ENCODE data around the gene SEC14L6.
A peak's percentile ranks its signal among the peaks of the same experiment; 100 is the strongest.

SEC14L6 gene

GRCh38 chr22:30486661-30487115 is 59.9 kb downstream of the SEC14L6 start (continued):
- TF ChIP-seq CSRNP3 (CRISPR knock-in tag; IDR thresholded peaks at IDR 0.05), result no peak
- TF ChIP-seq BACH2 (CRISPR knock-in tag; IDR thresholded peaks at IDR 0.05; ENCODE audit: borderline replicate concordance), result no peak
- TF ChIP-seq ARNTL (CRISPR knock-in tag; IDR thresholded peaks at IDR 0.05; ENCODE audit: borderline replicate concordance, low read depth), result no peak
- TF ChIP-seq PATZ1 (CRISPR knock-in tag; IDR thresholded peaks at IDR 0.05; ENCODE audit: borderline replicate concordance), result no peak
- no peak for TF ChIP-seq RARB (CRISPR knock-in tag; IDR thresholded peaks at IDR 0.05)

GRCh38 chr22:30486118-30486517 is 60.4 kb downstream of the SEC14L6 start:
- ATAC-seq, result no peak
- no peak for TF ChIP-seq CSDC2 (CRISPR knock-in tag; IDR thresholded peaks at IDR 0.05)
- TF ChIP-seq ESRRG (CRISPR knock-in tag; IDR thresholded peaks at IDR 0.05), result no peak
- TF ChIP-seq PATZ1 (CRISPR knock-in tag; IDR thresholded peaks at IDR 0.05; ENCODE audit: borderline replicate concordance), result no peak
- no peak for TF ChIP-seq TCF4 (CRISPR knock-in tag; IDR thresholded peaks at IDR 0.05; ENCODE audit: borderline replicate concordance)
- TF ChIP-seq ZNF70 (CRISPR knock-in tag; IDR thresholded peaks at IDR 0.05), result no peak
- no peak for TF ChIP-seq CREB5 (CRISPR knock-in tag; IDR thresholded peaks at IDR 0.05; ENCODE audit: low read depth)

- TF ChIP-seq TCF4 (CRISPR knock-in tag; IDR thresholded peaks at IDR 0.05; ENCODE audit: borderline replicate concordance) (no peak), CSRNP3 (CRISPR knock-in tag; IDR thresholded peaks at IDR 0.05) (no peak), GLIS3 (CRISPR knock-in tag; IDR thresholded peaks at IDR 0.05) (no peak), TSHZ2 (CRISPR knock-in tag; IDR thresholded peaks at IDR 0.05) (no peak), ZNF565 (CRISPR knock-in tag; conservative IDR thresholded peaks at IDR 0.05; ENCODE audit: low read depth) (no peak), RARB (CRISPR knock-in tag; IDR thresholded peaks at IDR 0.05) (no peak), OSR1 (CRISPR knock-in tag; IDR thresholded peaks at IDR 0.05) (no peak), ZFP30 (CRISPR knock-in tag; IDR thresholded peaks at IDR 0.05) (no peak), CREB5 (CRISPR knock-in tag; IDR thresholded peaks at IDR 0.05; ENCODE audit: low read depth) (no peak)
- ATAC-seq, result peak; percentile 99
Observed at GRCh38 chr22:30485362-30485988, 61.1 kb downstream of the SEC14L6 start.
